Measurements from ENCODE around the gene MIB2. TPM values are rescaled to one million over a fixed set of nuclear protein-coding genes. Genes with fewer than 3 reads are reported as not detected.

The MIB2 gene
- total RNA-seq, 2 donors from 2014 or later: 56.4 to 58.1 TPM

DNA sequence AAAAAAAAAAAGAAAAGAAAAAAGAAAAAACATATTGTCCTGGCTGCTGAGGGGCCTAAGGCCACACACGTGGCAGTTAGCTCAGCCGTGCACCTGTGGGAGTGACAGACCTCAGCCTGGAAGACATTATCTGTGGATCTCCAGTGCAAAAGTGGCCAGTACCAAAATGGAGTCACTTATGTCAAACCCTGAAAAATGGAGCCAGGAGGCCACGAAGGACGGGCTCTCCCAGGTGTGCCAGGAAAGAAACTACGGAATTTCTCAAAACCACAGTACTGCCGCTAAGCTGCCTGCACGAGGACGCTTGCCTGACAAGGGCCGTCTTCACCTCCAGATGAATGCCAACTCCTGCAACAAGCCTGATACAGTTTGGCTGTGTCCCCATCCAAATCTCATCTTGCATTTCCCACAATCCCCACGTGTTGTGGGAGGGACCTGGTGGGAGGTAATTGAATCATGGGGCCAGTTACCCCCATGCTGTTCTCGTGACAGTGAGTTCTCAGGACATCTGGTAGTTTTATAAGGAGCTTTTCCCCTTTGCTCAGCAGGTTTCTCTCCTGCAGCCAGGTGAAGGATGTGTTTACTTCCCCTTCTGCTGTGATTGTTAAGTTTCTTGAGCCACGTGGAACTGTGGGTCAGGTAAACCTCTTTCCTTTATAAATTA, 5.3 kb upstream of the MIB2 start:
- no peak for ATAC-seq
- intact Hi-C loops (cut with DNase I): loop anchor here in 1 of 2 donors (5.0 kb wide), 1 partner anchor 48 kb away; no protein-coding TSS in a partner anchor
- no peak for DNase-seq

DNA sequence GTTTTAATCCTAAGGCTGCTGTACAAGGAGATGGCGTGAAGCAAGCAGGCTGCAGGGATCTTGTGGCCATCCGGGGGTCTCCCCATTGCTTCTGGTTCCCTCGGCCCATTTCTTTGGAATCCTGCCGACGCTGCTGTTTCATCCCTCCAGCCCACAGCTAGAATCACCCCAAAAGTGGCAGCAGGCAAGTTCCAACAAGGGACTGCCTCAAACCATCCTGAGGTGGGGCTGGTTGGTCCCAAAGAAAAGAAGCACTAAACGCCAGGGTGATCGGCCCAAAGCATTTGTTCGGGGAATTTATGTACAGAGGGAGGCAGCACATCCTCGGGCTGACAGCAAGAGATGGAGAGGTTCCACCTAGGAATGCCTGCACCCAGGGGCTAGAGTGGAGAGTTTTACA, 4.5 kb upstream of the MIB2 start:
- ATAC-seq (no peak), DNase-seq (no peak)
- intact Hi-C loops (cut with DNase I): loop anchor here in 1 of 2 donors (5.0 kb wide), 1 partner anchor 48 kb away; no protein-coding TSS in a partner anchor

DNA sequence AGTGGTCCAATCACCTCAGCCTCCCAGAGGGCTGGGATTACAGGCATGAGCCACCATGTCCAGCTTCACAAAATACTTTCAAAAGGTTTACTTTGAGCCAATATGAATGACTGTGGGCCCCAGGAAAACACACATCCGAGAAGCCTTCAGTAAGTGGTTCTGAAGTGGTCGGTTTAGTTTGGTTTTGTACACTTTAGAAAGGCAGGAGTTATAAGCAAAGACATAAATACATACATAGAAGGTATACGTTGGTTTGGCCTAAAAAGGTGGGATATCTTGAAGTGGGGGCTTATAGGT, 3.2 kb upstream of the MIB2 start:
- ATAC-seq (no peak), DNase-seq (no peak)
- intact Hi-C loops (cut with DNase I): loop anchor here in 1 of 2 donors (5.0 kb wide), 1 partner anchor 50 kb away; no protein-coding TSS in a partner anchor

DNA sequence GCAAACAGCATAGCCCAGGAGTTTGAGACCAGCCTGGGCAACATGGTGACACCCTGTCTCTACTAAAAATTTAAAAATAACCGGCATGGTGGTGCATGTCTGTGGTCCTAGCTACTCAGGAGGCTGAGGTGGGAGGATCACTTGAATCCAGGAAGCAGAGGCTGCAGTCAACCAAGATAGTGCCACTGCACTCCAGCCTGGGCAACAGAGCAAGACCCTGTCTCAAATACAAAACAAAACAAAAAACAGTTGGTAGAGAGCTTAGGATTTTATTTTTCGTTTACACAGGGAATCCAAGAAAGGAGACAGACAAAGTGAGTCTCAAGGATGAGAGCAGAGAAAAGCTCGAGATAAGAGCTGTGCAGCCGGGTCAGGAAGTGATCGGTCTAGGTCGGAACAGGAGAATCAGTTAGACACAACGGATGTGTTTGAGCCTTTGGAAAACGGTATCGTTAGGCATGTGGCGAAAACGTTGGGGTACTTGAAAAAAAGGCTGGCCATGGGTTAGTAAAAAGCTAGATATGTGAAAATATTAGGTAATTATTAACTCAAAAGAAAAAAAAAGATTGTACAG, 1.7 kb upstream of the MIB2 start:
- intact Hi-C loops (cut with DNase I): loop anchor here in 1 of 2 donors (2.0 to 5.0 kb wide), 2 partner anchors 39 to 51 kb away; partner anchors contain the start of gene SSU72
- no peak for ATAC-seq
- DNase-seq: no peak

DNA sequence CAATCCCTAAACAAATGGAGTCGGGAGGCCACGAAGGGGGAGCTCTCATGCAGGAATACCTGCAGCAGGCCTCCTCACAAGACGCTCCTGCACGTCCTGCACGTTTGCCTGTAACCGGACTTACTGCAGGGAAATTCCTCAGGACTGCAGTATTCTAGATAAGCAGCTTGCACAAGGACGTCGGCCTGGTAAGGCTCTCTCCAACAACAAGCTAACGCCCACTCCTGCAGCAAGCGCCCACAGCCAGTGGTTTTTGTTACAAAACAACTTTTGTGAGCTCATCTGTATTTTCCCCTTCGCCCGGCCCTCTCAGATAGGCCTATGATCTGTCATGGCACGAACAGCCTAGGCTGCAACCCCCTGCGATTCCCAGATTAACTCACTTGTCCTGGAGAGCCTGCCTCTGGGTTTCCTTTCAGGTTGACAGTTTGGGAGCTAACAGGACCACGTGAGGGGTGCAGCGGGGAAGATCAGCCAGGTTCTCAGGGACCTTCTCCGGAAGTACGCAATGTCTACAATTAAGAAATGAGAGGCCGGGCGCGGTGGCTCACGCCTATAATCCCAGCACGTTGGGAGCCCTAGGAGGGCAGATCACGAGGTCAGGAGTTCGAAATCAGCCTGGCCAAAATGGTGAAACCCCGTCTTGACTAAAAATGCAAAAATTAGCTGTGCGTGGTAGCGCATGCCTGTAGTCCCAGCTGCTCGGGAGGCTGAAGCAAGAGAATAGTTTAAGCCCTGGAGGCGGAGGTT, 921 bp upstream of the MIB2 start:
- DNase-seq: peak; percentile 59
- intact Hi-C loops (cut with DNase I): loop anchor here in 1 of 2 donors (2.0 to 5.0 kb wide), 2 partner anchors 40 to 52 kb away; partner anchors contain the start of gene SSU72
- ATAC-seq: peak in 1 of 2 donors; percentile 10

DNA sequence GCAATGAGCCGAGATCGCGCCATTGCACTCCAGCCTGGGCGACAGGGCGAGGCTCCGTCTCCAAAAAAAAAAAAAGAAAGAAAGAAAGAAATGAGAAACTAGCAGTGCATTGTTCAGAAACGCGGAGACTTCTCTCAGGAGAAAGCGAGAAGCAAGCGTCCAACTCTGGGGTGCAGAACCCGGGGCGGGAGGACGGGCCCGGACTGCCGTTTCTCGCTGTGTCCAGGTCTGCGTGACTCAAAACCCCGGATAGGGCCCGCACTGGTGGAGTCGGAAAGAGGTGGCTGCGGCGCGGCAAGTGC, 395 bp upstream of the MIB2 start:
- ATAC-seq (no peak), DNase-seq (no peak)
- intact Hi-C loops (cut with DNase I): loop anchor here in 1 of 2 donors (2.0 to 5.0 kb wide), 2 partner anchors 40 to 53 kb away; partner anchors contain the start of gene SSU72

DNA sequence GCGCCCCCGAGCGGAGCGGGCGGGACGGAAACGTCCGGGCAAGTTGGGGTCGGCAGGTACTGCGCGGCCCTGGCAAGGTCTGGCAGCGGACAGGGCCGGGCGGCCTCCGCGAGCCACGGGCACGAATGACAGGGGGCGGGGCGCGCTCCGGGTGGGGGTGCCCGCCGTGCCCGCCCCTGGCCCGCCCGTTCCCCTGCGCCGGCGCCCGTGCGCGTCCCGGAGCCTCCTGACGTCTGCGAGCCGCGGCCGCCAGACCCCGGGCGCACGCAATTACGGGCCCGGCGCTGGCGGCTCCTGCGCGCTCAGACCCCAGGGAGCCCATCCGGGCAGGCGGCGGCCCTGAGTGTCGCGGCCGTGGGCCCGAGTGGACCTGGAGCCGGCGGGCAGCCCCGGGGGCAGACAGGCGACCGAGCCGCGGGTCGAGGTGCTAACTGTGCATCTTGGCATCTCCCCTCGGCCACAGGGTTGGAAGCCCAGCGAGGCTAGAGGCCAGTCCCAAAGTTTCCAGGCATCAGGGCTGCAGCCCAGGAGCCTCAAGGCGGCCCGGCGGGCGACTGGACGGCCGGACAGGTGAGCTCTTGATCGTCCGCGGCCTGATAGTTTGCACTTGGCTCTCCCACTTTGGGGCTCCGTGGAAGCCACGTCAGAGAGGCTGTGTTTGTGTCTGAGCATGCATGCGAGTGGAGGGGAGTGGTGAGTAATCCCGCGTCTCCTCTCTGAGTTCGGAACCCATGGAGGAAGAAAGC, 918 bp downstream of the MIB2 start:
- ATAC-seq: peak; percentile 9 to 32
- intact Hi-C loops (cut with DNase I): no loop called here
- DNase-seq: peak; percentile 66

DNA sequence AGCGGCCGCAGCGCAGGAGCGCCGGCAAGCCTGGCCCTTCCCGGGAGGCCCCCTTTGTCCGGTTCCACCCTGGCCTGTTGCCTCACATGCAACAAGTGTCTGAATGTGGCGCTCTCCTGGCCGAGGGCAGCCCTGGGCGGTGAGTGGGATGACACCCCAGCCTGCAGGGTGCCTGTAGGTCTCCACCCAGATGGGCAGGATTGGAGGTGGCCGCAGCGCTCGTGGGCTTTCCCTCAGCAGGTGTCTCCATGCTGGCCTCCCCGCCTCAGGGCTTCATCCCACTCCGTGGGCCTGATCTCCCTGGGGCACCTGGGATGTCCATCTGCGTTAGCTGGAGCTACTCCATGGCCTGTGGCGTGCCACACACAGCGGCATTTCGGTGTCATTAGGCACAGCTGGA, 1.5 kb downstream of the MIB2 start:
- intact Hi-C loops (cut with DNase I): no loop called here
- DNase-seq (peak; percentile 40), ATAC-seq (no peak)

DNA sequence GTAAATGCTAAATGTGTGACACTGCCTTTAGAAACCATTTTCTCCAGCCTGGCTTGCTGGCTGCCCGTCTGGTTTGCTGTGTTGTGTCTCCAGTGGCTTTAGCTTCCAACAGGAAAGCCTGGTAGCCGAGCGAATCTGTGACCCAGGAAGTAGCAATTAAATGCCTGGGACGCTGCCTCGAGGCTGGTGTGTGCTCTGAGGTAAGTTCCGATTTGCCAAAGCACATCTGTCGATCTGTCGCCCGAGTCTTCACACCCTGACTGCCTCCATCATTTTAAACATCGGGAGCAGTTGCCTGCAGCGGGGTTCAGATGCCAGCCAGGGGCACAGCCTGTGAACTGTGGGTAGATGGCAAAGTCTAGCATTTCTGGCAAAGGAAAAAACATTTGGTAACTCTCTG, 2.2 kb downstream of the MIB2 start:
- DNase-seq (no peak), ATAC-seq (no peak)
- intact Hi-C loops (cut with DNase I): no loop called here

DNA sequence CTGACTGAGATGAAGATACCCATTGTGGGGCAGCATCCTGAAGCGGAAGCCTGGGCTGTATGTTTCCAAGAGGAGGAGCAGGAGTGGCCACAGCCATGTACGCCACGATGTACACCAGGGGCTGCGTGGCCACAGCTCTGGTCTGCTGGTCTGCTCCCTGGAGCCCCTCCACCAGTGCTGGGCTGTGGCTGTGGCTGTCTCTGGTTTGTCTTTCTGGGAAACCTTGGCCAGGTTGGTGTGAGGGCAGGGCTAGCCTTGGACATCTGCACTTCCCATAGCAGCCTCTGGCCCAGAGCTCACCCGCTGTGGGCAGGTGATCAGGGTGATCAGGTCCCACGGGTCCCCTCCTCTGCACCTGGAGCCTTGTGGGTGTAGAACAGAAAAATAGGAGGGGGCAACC, 2.6 kb downstream of the MIB2 start:
- intact Hi-C loops (cut with DNase I): no loop called here
- DNase-seq (no peak), ATAC-seq (no peak)

DNA sequence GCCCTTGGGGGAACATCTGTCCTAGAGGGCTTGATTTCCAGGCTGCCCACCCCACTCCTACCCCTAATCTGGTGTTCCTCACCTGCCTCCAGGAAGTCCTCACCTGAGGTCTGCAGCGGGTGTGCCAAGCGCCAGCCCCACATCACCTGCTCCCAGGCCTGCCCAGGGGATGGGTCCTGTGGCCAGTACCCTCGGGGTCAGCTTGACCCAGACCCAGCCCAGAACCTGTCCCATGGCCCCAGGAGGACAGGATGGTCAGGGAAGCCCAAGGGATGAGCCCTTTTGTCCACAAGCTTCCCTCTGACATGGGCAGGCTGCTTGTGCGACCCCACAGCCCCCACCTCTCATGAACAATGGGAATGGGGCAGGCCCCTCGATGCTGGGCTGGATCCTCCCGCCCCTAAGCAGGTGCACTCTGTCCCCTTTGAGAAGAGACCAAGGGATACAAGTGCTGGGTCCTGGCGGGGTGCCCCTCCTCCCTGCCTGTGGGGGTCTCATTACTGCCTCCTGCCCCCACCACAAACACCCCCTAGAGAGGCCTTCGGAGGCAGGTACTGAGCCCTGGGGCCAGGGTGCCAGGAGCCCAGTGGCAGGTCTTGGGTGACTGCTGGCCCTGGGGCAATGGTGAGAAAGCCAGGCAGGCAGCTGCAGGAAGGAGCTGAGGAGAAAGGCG, 3.2 kb downstream of the MIB2 start:
- intact Hi-C loops (cut with DNase I): no loop called here

DNA sequence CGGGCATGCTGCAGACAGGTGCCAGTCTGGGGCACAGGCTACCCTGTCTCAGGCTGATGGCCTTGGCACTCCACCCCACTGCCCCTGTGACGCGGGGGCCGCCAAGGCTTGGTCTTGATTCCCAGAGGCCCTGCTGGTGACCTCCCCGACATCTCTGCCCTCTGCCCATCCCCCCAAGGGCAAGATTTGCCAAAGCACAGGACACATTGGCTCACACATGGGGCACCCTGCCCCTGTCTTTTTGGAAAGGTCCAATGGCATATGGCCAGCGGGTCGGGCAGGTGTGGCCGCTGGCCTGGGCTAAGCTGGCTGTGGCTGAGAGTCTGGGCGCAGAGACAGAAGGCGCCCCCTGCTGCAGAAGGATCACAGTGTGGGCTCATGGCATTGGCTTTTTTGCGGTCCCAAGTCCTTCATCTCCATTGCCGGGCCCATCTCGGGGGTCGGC, 4.6 kb downstream of the MIB2 start:
- ATAC-seq: no peak
- DNase-seq: peak; percentile 30
- intact Hi-C loops (cut with DNase I): no loop called here

More for the DNA sequence above, 3.2 kb downstream of the MIB2 start:
- ATAC-seq (no peak), DNase-seq (no peak)

DNA sequence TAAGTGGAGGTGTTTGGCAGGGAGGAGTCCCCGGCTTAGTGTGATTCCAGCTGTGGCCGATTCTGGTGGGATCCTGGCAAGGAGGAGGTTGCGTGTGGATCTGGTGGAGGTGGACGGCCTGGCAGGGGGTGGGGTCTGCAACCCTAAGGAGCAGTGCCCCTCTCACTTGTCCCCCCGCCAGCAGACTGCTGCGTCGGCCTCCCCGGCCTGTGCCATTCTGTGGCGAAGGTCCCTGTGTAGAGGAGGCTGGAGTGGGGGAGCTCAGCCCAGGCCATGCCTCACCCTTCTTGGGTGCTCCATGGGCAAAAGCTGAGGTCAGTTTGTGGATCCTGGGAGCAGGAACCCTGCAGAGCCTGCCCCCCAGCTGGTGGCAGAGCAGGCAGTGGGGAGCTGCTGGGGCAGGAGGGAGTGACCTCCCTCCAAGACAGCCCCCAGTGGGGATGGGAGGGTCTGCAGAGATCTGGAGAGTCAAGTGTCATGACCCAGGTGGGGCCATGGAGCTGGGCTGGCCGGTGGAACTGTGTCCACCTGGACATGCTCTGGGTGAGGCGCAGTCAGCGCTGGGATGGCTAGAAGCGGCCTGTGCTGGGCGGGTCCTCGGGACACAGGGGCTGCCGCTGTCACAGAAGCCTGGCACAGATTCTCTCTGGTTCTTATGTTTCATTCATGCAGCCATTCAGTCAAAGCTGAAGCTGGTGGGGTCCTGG, 5.3 kb downstream of the MIB2 start:
- ATAC-seq (no peak), DNase-seq (no peak)
- intact Hi-C loops (cut with DNase I): no loop called here

DNA sequence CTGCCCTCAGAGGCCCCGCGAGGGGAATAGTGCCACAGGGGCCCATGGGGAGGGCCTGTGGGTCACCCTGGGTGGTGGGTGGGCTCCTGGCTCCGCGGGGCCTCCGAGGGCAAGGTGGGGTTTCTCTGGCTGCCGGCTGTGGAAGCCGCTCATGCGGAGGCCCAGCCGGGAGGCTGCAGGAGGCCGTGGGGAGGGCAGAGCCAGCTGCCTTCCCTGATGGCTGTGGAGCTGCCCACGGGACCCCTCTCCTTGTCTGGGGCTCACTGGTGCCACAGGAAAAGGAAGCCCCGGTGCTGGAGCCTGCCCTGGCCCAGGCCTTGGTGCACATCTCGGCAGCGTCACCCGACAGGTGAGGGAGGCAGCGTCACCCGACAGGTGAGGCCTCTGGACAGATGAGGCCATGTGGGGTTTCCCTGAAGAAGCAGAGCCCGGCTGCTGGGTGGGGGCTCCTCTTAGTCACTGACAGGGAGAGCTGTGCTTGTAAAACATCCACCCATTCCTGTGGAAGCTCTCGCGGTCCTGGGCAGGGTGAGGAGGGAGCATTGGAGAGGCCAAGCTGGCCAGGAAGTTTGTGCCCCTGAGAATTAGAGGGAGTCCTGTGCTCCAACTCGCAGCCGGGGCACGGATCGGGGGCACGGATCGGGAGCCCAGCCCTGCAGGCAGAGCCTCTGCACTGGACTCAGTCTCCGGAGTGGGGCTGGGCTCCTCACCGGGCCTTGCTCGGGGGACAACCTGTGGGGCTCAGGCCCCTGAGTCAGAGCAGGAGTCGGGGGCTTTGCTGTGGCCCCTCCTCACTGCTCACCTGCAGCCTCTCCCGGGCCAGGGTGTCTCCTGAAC, 6.1 kb downstream of the MIB2 start:
- ATAC-seq: no peak
- DNase-seq: no peak
- intact Hi-C loops (cut with DNase I): no loop called here

DNA sequence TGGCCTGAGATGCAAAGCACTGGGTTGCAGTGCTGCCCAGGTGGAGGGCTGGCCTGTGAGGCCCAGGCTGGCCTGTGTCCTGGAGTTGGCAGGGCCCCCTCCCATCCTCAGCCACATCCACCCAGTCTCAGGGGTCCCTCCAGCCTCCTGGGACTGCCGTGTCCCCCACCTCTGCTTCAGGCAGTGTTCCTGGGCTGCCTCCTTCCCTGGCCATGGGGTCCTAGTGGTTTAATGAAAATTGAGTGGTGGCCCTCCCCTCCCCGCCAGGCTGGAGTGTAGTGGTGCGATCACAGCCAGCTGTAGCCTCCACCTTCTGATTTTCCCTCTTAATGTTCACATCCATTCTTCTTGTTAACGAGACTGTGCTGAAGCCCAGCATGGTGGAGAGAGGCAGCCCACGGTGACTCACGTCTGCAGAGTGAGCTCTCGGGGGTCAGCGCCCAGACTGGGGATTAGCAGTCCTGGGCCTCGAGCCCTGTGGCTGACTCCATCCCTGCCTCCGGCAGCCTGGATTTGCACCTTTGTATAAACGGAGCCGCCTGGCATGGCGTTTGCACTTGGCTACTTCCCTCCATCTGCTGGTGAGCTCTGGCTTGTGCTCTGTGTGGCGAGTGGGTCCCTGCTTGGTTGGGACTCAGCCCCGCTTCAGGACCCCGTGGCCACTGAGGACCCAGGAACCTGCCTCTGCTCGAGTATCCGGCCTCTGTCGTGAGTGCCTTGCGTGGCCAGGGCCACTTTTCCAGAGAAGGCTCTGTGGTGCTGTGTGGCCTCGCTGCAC, 6.9 kb downstream of the MIB2 start:
- no peak for ATAC-seq
- DNase-seq: no peak
- intact Hi-C loops (cut with DNase I): no loop called here

DNA sequence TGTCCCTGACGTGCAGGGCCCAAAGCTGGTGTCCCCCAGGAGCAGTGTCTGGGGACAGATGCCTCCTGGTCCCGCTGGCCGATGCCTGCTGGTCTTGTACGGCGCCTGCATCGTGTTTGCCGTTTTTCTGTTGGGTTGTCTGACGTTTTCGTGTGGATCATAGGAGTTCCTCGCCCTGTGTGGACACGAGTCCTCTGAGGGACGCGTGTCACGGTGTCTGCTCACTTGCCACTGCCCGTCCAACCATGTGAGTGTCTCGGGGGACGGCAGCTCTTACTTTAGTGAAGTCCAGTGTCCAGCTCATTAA, 7.4 kb downstream of the MIB2 start:
- DNase-seq: no peak

DNA sequence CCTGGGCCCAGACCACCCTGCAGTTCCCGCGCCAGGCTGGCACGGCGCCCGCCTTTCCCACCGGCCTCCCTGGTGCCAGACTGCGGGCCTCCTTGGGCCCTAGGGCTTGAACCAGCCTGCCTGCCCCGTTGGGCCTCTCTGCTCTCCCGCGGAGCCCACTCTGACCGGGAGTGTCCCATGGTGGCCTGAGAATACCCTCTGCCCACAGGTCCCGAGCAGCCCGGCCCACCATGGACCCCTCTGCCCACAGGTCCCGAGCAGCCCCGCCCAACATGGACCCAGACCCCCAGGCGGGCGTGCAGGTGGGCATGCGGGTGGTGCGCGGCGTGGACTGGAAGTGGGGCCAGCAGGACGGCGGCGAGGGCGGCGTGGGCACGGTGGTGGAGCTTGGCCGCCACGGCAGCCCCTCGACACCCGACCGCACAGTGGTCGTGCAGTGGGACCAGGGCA, 7.9 kb downstream of the MIB2 start:
- intact Hi-C loops (cut with DNase I): no loop called here
- ATAC-seq: no peak
- DNase-seq: no peak

More for the DNA sequence above, 7.4 kb downstream of the MIB2 start:
- intact Hi-C loops (cut with DNase I): no loop called here
- ATAC-seq: no peak

Data from left cardiac atrium (tissue), 4 donors.